Measurements from ENCODE around the gene NSRP1.

DNA sequence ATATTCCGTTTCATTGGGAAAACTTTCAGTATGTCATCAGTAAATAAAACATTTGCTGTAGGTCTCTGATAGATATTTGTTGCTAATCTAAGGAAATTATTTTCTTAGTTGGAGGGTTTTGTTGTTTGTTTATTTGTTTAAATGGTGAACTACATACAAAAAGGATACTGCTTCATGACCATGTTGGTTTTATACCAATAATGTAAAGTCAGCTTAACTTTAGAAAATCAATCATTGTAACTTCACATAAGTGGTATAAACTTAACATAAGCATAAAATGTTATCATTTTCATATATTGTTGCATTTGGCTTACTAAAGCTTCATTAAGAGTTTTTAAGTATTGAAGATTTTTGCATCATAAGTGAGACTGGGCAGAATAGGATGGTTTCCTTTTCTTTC lies 57.9 kb downstream of the NSRP1 start:
- no peak for TF ChIP-seq EP300 (IDR thresholded peaks at IDR 0.05)
- no peak for TF ChIP-seq CTCF (IDR thresholded peaks at IDR 0.05)
- TF ChIP-seq POLR2AphosphoS5 (IDR thresholded peaks at IDR 0.05) = no peak
- TF ChIP-seq POLR2A (IDR thresholded peaks at IDR 0.05) = no peak
